ENCODE data around the gene CLEC16A.
"Not testable (repeated sequence)": the region's sequence is repeated elsewhere in the genome, so short reads cannot be mapped to it uniquely, and the experiment has no call there.

Gene CLEC16A

GRCh38 chr16:11099672-11100205, 155.4 kb downstream of the CLEC16A start:
- DNase-seq (ENCODE audit: low read depth in 2 of 2): no peak

DNA sequence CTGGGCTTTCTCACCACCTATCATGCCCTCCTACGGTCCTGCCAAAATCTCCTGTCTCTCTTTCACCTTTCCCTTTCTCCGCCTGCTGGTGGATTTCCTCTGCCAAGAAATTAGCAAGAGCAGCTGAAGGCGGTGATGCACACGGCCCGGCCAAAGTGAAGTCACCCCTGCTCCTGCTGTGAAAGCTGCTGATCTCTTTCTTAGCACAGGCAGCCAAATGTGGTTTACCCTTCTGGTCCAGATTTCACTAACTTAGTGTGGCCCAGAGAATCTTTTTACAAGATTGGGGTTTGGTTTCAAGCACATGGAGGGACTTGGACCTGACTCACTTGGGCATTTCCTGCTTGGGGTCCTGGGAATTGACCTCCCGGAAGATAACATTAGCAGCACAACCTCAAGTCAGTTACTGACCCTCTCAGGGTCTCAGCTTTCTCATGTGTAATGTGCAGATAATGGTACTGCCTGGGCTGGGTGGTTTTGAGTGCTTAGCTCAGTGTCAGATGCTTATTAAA, 155.9 kb downstream of the CLEC16A start:
- no peak for DNase-seq (ENCODE audit: low read depth in 2 of 2)

GRCh38 chr16:11101283-11101682, 156.9 kb downstream of the CLEC16A start:
- DNase-seq (ENCODE audit: low read depth in 2 of 2): no peak

GRCh38 chr16:11101695-11102522, 157.5 kb downstream of the CLEC16A start:
- DNase-seq (ENCODE audit: low read depth in 2 of 2): no peak

DNA sequence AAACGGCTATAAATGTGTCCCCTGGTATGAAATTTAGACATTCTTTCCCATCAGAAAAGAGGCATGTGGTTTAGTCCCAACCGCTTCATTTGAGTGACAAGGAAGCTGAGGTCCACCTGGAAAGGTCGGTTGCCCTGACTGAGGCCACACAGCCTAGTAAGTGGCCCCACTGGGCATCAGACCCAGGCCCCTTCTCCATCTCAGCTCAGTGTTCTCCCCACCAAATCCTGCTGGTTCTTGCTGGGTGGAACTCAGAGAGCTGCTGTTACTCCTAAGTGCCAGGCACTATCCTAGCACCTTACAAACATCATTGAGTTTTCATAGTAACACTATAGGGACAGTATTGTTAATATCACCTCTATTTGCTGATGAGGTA, 158.1 kb downstream of the CLEC16A start:
- no peak for DNase-seq (ENCODE audit: low read depth in 2 of 2)

DNA sequence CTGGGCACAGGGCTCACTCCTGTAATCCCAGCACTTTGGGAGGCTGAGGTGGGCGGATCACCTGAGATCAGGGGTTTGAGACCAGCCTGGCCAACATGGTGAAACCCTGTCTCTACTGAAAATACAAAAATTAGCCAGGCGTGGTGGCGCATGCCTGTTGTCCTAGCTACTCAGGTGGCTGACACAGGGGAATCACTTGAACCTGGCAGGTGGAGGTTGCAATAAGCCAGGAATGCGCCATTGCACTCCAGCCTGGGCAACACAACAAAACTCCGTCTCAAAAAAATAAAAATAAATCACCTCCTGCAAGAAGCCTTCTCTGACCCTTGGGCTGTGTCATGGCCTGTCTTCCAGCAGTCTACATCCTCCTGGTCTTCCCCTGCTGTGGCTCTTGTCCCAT, 158.9 kb downstream of the CLEC16A start:
- not testable (repeated sequence) for DNase-seq (ENCODE audit: low read depth in 2 of 2)

GRCh38 chr16:11104168-11105037, 160.0 kb downstream of the CLEC16A start:
- no peak for DNase-seq (ENCODE audit: low read depth in 2 of 2)

DNA sequence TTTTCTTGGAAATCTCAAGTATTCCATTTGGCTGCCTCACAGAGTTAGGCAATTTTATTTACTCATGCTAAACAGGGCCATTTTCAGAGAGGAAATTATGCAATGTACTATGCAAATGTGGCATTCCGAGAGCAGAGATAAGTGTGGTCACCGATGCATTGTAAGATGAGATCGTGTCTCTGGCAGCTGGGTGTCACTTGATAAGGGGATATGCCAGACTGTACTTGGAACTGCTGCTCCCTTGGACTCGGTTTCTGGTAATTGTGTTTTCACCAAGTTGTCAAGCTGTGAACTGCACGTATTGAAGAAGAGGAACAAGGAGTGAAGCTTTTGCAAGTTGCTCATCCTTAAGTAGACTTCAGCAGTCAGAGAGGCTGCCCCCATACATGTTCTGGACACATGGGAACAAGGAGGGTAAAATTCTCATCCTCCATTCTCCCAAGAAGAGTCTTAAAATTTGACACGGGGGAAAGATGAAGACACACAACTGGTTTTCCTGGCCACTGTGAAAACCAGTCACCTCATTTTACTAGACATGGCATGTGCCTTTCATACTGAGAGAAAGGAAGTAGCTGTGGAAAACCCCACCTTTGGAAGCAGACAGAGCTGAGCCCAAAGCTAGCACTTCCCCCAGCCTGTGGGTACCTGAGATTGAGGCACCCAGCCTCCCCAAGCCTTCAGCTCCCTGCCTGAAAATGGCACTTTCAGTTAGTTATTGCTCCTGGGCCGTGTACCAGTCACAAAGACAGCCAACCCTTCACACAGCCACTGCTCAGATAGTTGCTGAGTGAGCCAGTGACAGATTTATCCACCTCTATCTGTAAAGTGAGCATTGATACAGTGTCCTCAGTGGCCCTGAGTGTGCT, 160.9 kb downstream of the CLEC16A start:
- no peak for DNase-seq (ENCODE audit: low read depth in 2 of 2)

- DNase-seq (ENCODE audit: low read depth in 2 of 2): no peak
These were observed 162.4 kb downstream of the CLEC16A start for GRCh38 chr16:11106726-11107125.

DNA sequence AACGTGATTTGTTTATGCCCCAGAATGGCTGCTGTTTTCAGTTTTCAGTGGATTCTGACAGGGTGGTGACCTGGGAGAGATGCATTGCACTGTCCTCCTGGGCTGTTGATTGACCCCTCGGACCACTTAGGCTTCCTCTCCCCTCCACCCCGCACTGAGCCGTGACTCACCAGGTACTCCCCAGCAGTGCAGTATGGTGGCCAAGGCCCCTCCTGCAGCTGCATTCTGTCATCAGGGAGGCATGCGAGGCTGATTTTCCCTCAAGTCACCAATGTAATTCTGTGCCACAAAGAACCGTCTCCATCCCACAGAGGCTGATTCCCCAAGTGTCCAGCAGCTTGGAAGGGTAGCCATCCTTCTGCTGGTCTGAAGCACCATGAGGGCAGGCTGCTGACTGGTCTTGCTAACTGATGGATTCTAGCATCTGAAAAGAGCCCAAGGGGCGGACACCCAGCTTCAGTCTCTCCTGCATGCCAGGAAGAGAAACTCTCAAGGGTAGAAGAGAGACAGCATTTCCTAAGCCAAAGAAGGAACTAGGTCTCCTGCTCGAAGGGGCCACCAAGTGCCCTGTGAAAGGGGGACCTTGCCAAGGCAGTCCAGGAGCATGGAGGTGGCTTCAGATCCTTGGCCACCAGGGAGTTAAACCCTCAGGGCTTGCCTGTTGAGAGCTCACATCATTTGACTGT, 163.6 kb downstream of the CLEC16A start:
- DNase-seq (ENCODE audit: low read depth in 2 of 2): no peak

GRCh38 chr16:11108466-11108805, 164.1 kb downstream of the CLEC16A start:
- DNase-seq (ENCODE audit: low read depth in 2 of 2): no peak

DNA sequence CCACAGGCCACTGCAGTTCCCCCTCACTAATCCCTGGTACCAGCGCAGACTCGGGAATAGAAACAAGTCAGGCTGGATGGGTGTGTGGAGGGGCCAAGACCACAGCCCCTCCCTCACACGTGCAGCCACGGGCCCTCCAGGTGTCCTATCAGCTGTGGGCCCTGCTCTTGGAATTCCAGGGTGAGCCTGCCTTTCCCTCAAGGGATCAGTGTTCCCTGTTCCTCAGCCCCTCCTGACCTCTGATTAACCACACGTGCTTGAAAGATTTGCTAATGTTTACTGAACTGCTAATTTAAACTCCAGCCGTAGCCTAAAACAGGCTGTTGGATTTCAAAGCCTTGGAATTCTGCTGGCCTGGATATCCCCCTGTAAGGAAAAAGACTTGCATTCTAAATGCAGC, 165.2 kb downstream of the CLEC16A start:
- DNase-seq (ENCODE audit: low read depth in 2 of 2): no peak

GRCh38 chr16:11111150-11111549, 166.8 kb downstream of the CLEC16A start:
- DNase-seq (ENCODE audit: low read depth in 2 of 2): no peak

DNA sequence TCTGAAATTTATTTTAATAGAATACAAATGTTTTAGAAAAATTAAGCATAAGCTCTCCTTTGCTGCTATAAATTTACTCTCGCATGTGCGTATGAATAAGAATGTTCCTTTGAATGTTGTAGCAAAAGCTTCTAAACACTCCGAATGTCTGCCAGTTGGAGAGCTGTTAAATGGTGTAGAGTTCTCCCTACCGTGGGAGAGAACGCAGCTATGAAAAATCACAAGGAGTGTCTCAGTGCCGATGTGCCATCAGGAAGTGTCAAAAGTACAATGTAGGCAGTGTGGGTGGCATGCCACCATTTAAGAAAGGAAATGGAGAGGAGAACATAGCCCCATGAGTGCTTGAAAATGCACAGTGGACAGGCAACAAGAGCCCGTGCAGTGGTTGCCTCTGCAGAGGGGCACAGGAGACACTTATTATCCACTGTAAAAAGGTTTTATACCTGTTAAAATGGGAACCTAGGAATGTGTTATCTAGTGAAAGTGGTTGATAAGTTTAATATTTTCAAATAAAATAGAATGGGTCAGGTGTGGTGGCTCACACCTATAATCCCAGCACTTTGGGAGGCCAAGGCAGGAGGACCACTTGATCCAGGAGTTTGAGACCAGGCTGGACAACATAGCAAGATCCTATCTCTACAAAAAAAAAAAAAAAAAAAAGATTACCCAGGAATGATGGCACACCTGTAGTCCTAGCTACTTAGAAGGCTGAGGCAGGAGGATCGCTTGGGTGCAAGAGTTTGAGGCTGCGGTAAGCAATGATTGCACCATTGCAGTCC, 167.7 kb downstream of the CLEC16A start:
- DNase-seq (ENCODE audit: low read depth in 2 of 2): no peak

- no peak for DNase-seq (ENCODE audit: low read depth in 2 of 2)
These were observed 168.5 kb downstream of the CLEC16A start for GRCh38 chr16:11112723-11113348.

DNA sequence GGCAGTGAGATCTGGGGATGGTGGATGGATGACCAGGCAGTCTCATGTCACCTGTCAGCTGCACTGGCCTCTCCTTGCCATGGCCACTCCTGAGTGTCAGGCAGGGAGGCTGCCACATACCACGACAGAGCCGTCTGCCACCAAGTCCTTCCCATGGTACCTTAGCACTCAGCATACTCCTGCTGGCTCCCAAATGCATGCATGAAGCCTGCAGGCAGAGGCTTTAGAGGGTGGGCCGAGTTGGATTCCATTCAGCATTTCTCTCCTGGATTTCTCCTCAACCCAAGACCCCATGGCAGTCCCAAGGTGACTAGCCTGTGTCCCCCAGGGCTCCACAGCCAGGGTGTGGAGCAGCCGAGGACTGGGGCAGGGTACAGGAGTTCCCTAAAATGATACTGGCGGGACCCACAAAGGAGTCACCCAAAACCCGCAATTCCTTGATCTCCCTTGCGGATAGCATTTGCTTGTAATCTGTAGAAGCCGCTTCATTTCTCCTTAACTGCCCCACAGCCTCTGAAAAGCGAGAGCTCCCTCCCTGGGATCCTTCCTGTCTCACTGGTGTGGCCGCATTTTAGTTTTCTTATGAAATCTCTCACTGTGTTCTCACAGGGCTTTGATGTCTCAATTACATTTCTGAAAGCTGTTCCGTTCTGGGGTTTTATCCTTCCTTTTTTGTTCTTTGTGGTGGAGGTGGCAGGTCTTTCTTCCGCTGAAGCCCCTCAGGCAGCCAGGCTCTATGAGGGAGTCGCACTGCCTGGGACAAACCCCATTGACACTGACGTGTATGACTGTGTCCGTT, 170.2 kb downstream of the CLEC16A start:
- no peak for DNase-seq (ENCODE audit: low read depth in 2 of 2)

DNA sequence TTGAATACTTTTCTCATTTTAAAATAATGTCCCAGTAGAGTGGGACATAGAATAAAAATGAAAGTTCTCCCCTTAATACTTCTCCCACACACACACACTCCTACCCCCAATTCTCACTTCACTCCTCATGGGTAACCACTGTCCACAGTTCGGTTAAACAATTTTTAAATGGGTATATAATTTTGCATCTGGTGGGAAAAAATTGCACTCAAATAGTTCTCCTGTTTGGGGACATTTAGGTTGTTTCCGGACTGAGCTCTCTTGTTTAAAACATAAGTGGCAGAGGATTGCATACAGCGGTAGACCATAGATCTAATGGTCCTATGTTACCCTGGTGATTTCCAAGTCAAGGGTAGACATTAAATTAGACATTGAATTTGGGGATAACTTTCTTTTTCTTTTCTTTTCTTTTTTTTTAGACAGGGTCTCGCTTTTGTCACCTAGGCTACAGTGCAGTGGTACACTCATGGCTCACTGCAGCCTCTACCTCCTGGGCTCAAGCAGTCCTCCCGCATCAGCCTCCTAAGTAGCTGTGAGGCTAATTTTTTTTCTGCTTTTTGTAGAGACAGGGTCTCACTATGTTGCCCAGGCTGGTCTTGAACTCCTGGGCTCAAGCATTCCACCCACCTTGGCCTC, 173.3 kb downstream of the CLEC16A start:
- DNase-seq (ENCODE audit: low read depth in 2 of 2): no peak

GRCh38 chr16:11118479-11118878, 174.1 kb downstream of the CLEC16A start:
- DNase-seq (ENCODE audit: low read depth in 2 of 2): no peak

All from activated CD8-positive, alpha-beta memory T cell treated with anti-CD3 and anti-CD28 coated beads for 4 hours (primary cell).